ENCODE results near the gene PAX8.
"Not testable (repeated sequence)": the region's sequence is repeated elsewhere in the genome, so short reads cannot be mapped to it uniquely, and the experiment has no call there.

PAX8 gene

GRCh38 chr2:113236367-113237159 is 42.2 kb downstream of the PAX8 start:
- DNase-seq = no peak

GRCh38 chr2:113235347-113236226 is 43.1 kb downstream of the PAX8 start:
- not testable (repeated sequence) for DNase-seq

- no peak for DNase-seq
Observed at GRCh38 chr2:113234721-113235346, 43.9 kb downstream of the PAX8 start.

DNA sequence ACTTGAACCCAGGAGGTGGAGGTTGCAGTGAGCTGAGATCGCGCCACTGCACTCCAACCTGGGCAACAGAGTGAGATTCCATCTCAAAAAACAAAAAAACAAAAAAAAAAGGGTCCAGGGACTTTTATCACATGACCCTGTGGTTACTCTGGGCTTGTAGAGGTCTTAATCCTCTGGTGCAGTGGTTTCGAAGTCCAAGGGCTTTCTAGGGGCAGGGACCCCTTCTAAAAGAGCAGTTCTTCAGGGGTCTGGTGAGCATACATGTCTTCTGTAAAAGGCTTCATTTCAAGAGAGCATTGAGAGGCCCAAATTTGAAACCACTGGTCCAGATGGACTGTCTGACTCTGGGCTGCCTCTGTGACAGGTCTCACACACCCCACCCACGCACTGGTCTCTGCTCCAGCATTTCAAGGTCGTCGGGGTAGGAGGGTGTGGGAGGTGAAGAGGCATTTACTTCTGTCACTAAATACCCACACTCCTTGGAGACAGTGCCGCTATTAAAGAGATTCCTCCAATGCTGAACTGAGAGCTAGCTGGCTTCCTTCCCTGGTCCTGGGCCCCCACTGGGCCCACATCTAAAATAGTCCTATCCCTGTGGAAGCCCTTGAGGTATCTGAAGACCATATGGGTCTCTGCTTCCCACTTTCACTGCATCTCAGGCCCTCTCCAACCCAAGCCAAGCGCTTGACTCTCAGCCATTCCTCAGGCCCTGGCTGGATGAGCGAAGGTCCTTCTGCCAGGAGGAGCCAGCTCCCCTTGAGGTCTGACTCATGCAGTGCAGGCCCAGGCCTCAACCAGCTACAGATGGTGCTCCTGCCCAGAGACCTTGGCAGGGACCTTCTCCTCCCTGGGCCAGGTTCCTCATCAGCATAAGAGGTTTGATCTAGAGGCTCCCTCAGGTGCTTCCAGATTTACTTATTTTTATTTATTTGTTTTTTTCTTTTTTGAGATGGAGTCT is 44.8 kb downstream of the PAX8 start:
- no peak for DNase-seq

DNA sequence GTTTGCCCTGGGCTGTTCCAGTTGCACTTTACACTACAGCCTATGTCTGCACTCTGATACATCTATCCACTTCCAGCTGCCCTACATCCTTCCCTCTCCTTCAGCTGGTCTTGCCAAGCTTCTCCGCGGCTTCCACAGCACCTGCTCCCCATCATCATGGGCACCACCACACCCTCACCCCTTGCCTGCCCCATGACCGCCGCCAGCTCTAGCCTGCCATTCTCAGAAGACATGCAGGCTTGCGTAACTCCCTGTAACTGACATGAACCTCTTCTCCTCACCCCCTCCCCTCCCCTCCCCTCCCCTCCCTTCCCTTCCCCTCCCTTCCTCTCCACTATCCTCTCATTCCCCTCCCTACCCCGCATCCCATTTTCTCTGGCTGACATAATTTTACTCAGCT is 46.0 kb downstream of the PAX8 start:
- no peak for DNase-seq

DNA sequence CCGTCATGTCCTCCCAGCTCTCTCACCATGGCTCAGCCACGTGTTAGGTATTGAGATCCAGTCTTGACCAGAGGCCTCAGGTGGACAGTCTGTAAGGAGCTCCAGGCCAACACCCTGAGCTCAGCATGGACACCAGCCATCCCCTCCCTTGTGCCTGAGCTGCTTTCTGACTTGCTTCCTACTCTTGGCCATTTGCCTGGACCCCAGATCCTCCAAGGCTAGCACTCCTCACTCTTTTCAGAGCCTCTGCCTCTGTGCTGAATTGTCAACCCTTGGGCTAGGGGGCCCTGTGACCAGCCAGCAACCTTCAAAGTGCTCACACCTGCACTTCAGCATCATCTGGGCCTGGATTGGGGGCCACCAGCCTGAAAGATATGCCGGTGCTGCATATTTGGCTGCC is 46.6 kb downstream of the PAX8 start:
- DNase-seq = no peak

- DNase-seq = no peak
Observed at GRCh38 chr2:113231064-113231463, 47.7 kb downstream of the PAX8 start.

DNA sequence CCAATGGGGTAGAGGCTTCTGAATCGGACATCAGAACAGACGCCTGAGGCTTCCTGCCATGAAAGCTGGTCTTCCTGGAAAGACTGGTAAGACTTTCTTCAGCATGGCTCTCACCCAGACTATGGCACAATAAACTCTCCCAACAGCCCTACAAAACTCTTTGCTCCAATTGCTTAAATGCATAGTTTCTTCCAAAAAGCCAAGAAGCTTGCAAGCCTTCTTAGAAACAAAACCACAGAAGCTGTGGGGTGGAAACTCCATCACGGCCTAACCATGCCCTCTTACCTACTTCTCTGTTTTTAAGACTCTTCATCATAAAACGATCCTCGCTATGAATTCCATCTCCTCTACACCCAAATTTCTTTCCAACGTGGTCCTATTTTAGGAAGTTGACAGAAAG is 48.2 kb downstream of the PAX8 start:
- no peak for DNase-seq

DNA sequence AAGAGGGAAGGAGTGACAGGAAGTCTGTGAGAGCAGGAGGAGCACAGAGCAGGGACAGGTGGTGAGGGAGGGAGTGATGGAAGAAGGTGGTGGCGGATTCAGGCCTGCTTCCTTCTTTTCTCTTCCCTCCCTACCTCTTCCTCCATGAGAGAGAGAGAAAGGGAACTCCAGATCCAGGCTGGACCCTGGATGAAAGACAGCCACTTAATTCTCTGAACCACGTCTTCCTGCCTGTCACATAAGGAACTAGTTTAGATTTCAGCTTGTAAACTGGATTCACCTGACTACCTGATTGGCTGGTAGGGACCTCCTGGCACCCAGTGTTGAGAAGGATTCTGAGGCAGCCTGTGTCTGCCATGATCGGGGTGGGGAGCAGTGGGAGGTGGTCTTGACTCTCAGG is 48.9 kb downstream of the PAX8 start:
- DNase-seq = no peak

- no peak for DNase-seq
Observed at GRCh38 chr2:113228991-113229716, 49.6 kb downstream of the PAX8 start.

DNA sequence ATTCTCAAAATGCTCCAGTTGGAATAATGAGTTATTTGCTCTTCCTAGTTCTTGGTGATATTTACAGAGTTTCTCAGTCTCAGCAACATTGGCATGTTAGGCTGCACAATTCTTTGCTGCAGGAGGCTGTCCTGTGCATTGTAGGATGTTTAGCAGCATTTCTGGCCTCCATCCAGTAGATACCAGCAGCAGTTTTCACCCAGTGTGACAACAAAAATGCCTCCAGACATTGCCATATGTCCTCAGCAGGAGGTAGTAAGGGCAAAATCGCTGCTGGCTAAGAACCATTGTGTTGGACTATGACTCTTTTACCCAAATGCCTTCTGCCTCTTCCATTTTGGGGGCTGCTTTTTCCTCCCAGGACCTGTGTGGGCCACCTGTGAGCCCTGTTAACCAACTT is 50.4 kb downstream of the PAX8 start:
- DNase-seq = no peak

DNA sequence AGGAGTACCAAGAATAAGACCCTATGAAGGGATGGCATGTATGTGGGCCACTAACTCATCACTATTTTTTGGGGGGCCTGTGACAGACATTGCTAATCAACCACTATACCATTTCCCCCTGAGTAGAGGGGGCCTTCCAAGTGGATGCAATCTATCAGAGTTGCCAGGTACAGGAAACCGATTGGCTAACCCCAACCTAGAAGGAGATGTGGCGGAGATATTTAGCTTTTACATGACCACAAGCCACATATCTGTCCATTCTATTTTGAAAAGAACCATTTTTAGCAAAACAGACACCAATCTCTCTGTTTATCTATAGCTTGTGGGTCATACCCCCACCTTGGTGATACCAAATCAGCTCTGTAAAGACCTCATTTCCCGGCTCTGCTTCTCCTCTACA is 51.0 kb downstream of the PAX8 start:
- DNase-seq = no peak

DNA sequence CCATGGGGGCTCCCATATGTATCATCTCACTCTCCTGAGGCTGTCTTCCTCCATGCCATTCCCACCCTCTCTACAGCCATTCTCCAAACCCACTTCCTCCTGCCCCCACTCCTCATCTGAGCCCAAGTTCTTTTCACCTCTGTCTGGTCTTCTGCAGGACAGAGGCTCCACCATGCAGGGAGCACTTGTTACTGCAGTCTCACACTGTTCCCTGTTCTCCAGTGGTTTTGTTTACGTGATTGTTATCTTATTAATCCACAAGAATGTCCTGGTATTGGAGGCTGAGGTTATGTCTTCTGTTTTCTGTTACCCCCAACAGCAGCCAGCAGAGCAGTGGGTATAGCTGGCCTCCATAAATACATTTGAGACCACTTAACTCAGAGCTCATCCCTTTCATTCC is 51.4 kb downstream of the PAX8 start:
- DNase-seq = no peak

- DNase-seq = no peak
Observed at GRCh38 chr2:113226462-113226861, 52.3 kb downstream of the PAX8 start.

- no peak for DNase-seq
Observed at GRCh38 chr2:113225263-113226259, 53.2 kb downstream of the PAX8 start.

- DNase-seq = no peak
Observed at GRCh38 chr2:113224647-113225236, 54.0 kb downstream of the PAX8 start.

GRCh38 chr2:113223813-113224212 is 54.9 kb downstream of the PAX8 start:
- no peak for DNase-seq

DNA sequence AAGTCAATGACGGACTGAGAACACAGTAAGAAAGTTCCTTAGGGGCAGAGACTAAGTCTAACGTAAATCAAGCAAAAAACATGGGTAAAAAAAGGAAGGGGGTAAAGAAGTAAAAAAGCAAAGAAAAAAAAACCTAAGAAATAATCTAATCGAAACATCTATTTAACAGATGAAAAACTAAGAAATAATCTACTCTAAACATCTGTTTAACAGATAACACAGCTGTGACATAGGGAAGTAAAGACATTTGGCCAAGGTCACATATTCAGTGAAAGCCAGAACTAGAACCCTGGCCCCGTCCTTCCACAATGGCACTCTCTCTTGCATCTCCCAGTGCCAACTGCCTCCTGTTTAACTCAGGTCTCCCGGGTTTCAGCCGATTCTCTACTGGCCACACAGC is 56.9 kb downstream of the PAX8 start:
- no peak for DNase-seq

GRCh38 chr2:113220970-113221708 is 57.6 kb downstream of the PAX8 start:
- DNase-seq = no peak

Data from activated CD4-positive, alpha-beta T cell treated with anti-CD3 and anti-CD28 coated beads, Interleukin-2, amount 50 U/mL, for 16 hours (primary cell).